GM08714 (cell line): ENCODE data around the gene PADI4.

Source experiments
- H3K4me3 ChIP-seq: fragments of 200-500 bp; sonication (Bioruptor generic); 2 replicates; pipeline ENCODE4 v1.5.1; 2014; ENCODE audit warnings: mild to moderate bottlenecking, low read length, inconsistent platforms
- ZNF274 ChIP-seq: IDR thresholded peaks from 2 replicates; pipeline ENCODE4 v1.6.1; 2012; ENCODE audit warnings: mild to moderate bottlenecking, low read depth, low read length

Gene PADI4

GRCh38 chr1:17295292-17295691 is 12.7 kb upstream of the PADI4 start:
- no peak overlapping the region for H3K4me3 ChIP-seq
- TF ChIP-seq ZNF274 = no peak

- no peak for TF ChIP-seq ZNF274
- H3K4me3 ChIP-seq = no peak overlapping the region
Observed at GRCh38 chr1:17296086-17296485, 11.9 kb upstream of the PADI4 start.

GRCh38 chr1:17297991-17298390 is 10.0 kb upstream of the PADI4 start:
- TF ChIP-seq ZNF274 = no peak
- no peak overlapping the region for H3K4me3 ChIP-seq

- H3K4me3 ChIP-seq = no peak overlapping the region
- no peak for TF ChIP-seq ZNF274
Observed at GRCh38 chr1:17301767-17302166, 6.2 kb upstream of the PADI4 start.

GRCh38 chr1:17304151-17304825 is 3.7 kb upstream of the PADI4 start:
- no peak overlapping the region for H3K4me3 ChIP-seq
- TF ChIP-seq ZNF274 = no peak

GRCh38 chr1:17304826-17305175 is 3.2 kb upstream of the PADI4 start:
- TF ChIP-seq ZNF274 = no peak
- H3K4me3 ChIP-seq = no peak overlapping the region

- no peak for TF ChIP-seq ZNF274
- H3K4me3 ChIP-seq = no peak overlapping the region
Observed at GRCh38 chr1:17305576-17306095, 2.4 kb upstream of the PADI4 start.

- no peak overlapping the region for H3K4me3 ChIP-seq
- no peak for TF ChIP-seq ZNF274
Observed at GRCh38 chr1:17306407-17306806, 1.6 kb upstream of the PADI4 start.

- H3K4me3 ChIP-seq = no peak overlapping the region
- no peak for TF ChIP-seq ZNF274
Observed at GRCh38 chr1:17306921-17307320, 1.1 kb upstream of the PADI4 start.

GRCh38 chr1:17307329-17307728 is 668 bp upstream of the PADI4 start:
- no peak overlapping the region for H3K4me3 ChIP-seq
- TF ChIP-seq ZNF274 = no peak

GRCh38 chr1:17308593-17308992 is 596 bp downstream of the PADI4 start:
- no peak overlapping the region for H3K4me3 ChIP-seq
- TF ChIP-seq ZNF274 = no peak

- TF ChIP-seq ZNF274 = no peak
- no peak overlapping the region for H3K4me3 ChIP-seq
Observed at GRCh38 chr1:17309426-17310067, 1.6 kb downstream of the PADI4 start.

- no peak for TF ChIP-seq ZNF274
Observed at GRCh38 chr1:17310068-17310640, 2.2 kb downstream of the PADI4 start.

GRCh38 chr1:17313530-17314309 is 5.7 kb downstream of the PADI4 start:
- TF ChIP-seq ZNF274 = no peak
- no peak overlapping the region for H3K4me3 ChIP-seq

More at GRCh38 chr1:17310068-17310640, 2.2 kb downstream of the PADI4 start:
- no peak overlapping the region for H3K4me3 ChIP-seq
